Measurements from ENCODE around the gene SLCO1C1.

Gene SLCO1C1

DNA sequence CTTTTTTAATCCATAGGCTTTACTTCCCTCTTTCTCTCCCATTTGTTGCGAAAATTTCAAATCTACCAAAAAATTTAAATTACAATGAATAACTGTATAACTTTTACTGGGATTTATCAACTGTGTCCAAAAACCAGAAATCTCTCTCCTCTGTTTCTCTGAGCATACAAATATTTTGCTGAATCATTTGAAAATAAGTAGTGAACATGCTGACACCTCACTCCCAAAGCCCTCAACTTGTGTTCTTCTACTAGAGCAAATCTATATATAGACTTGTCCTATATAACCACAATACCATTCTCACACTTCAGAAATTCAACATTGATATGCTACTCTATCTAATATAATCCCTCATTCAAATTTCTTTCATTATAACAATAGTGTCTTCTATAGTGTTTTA, 53.1 kb downstream of the SLCO1C1 start:
- Histone ChIP-seq H3K9me3 (ENCODE audit: insufficient read depth, low read depth, low read length) (no peaks in the 10 kb centered on the region), H3K18ac (ENCODE audit: low read length) (no peak overlapping the region), H3K14ac (ENCODE audit: low read length) (no peak overlapping the region), H3K4me1 (ENCODE audit: control insufficient read depth in 1 of 2, insufficient read depth in 2 of 2, low read length in 2 of 2) (no peaks in the 10 kb centered on the region), H3K79me2 (ENCODE audit: control insufficient read depth, insufficient read depth, low read length, poor library complexity) (no peaks in the 10 kb centered on the region), H3K79me1 (ENCODE audit: low read length) (no peaks in the 10 kb centered on the region), H2AFZ (ENCODE audit: insufficient read depth, low read length, poor library complexity) (no peak overlapping the region), H2BK12ac (ENCODE audit: low read length) (no peak overlapping the region), H3K4me3 (ENCODE audit: low read depth, low read length) (no peak overlapping the region), H3K23ac (ENCODE audit: low read length) (no peak overlapping the region), H2BK5ac (ENCODE audit: low read depth, low read length, poor library complexity) (no peak overlapping the region), H2BK120ac (ENCODE audit: insufficient read depth, low read length, poor library complexity) (no peak overlapping the region), H3K9ac (ENCODE audit: low read length) (no peak overlapping the region), H4K8ac (ENCODE audit: low read depth, low read length) (no peak overlapping the region), H3K4ac (ENCODE audit: low read depth, low read length) (no peak overlapping the region), H4K12ac (ENCODE audit: low read depth, low read length) (no peak overlapping the region), H4K91ac (ENCODE audit: low read depth, low read length) (no peak overlapping the region), H3K36me3 (ENCODE audit: control insufficient read depth in 1 of 2, insufficient read depth in 2 of 2, low read length in 2 of 2) (no peaks in the 10 kb centered on the region), H3K27ac (ENCODE audit: low read depth, low read length) (no peak overlapping the region), H2AK5ac (ENCODE audit: low read length) (no peak overlapping the region), H3K4me2 (ENCODE audit: low read length) (no peak overlapping the region), H3K27me3 (ENCODE audit: insufficient read depth, low read length) (no peaks in the 10 kb centered on the region)
- no peak for DNase-seq
- no CpG with 5 or more reads among the region's 1 CpG for WGBS (ENCODE audit: extremely low coverage, insufficient coverage, insufficient read length)

DNA sequence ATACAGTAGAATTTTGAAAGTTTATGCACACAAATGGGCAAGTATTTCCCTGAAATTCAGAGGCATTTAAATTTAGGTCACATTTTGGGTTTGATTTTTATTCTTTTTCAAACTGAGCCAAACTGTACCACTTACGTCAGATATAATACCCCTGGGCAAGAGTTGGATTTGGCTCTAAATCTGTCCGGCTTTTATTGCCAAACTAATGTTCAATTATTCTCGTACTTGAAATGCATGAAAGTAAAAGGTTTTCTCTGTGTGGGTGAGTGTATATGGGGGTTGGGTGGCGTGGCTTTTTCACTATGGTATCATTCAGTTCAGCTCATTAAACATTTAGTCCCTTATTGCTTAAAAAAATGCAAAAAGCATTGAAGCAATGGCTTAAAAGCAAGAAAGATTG, 55.9 kb downstream of the SLCO1C1 start:
- Histone ChIP-seq H3K27ac (ENCODE audit: low read depth, low read length) (no peak overlapping the region), H3K27me3 (ENCODE audit: insufficient read depth, low read length) (no peaks in the 10 kb centered on the region), H3K79me1 (ENCODE audit: low read length) (no peaks in the 10 kb centered on the region), H2BK120ac (ENCODE audit: insufficient read depth, low read length, poor library complexity) (no peak overlapping the region), H3K18ac (ENCODE audit: low read length) (no peak overlapping the region), H4K91ac (ENCODE audit: low read depth, low read length) (no peak overlapping the region), H2BK12ac (ENCODE audit: low read length) (no peak overlapping the region), H3K4me2 (ENCODE audit: low read length) (no peak overlapping the region), H3K23ac (ENCODE audit: low read length) (no peak overlapping the region), H2BK5ac (ENCODE audit: low read depth, low read length, poor library complexity) (no peak overlapping the region), H3K36me3 (ENCODE audit: control insufficient read depth in 1 of 2, insufficient read depth in 2 of 2, low read length in 2 of 2) (no peaks in the 10 kb centered on the region), H3K4me3 (ENCODE audit: low read depth, low read length) (no peak overlapping the region), H3K79me2 (ENCODE audit: control insufficient read depth, insufficient read depth, low read length, poor library complexity) (no peaks in the 10 kb centered on the region), H3K4me1 (ENCODE audit: control insufficient read depth in 1 of 2, insufficient read depth in 2 of 2, low read length in 2 of 2) (no peaks in the 10 kb centered on the region), H3K9me3 (ENCODE audit: insufficient read depth, low read depth, low read length) (no peaks in the 10 kb centered on the region), H2AFZ (ENCODE audit: insufficient read depth, low read length, poor library complexity) (no peak overlapping the region), H2AK5ac (ENCODE audit: low read length) (no peak overlapping the region), H3K14ac (ENCODE audit: low read length) (no peak overlapping the region), H4K12ac (ENCODE audit: low read depth, low read length) (no peak overlapping the region), H3K9ac (ENCODE audit: low read length) (no peak overlapping the region), H4K8ac (ENCODE audit: low read depth, low read length) (no peak overlapping the region), H3K4ac (ENCODE audit: low read depth, low read length) (no peak overlapping the region)
- WGBS (ENCODE audit: extremely low coverage, insufficient coverage, insufficient read length), result no CpG with 5 or more reads among the region's 4 CpGs
- DNase-seq, result no peak

DNA sequence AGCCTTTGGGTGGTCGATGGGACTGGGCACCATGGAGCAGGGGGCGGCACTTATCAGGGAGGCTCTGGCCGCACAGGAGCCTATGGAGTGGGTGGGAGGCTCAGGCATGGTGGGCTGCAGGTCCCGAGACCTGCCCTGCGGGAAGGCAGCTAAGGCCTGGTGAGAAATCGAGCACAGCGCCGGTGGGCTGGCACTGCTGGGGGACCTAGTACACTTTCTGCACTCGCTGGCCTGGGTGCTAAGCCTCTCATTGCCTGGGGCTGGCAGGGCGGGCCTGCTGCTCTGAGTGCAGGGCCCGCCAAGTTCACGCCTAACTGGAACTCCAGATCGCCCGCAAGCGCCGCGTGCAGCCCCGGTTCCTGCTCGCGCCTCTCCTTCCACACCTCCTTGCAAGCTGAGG, 82.3 kb downstream of the SLCO1C1 start:
- Histone ChIP-seq H2BK5ac (ENCODE audit: low read depth, low read length, poor library complexity) (no peak overlapping the region), H3K4me3 (ENCODE audit: low read depth, low read length) (no peak overlapping the region), H3K79me1 (ENCODE audit: low read length) (no peaks in the 10 kb centered on the region), H3K9me3 (ENCODE audit: insufficient read depth, low read depth, low read length) (no peaks in the 10 kb centered on the region), H3K4me1 (ENCODE audit: control insufficient read depth in 1 of 2, insufficient read depth in 2 of 2, low read length in 2 of 2) (no peaks in the 10 kb centered on the region), H3K18ac (ENCODE audit: low read length) (no peak overlapping the region), H2AFZ (ENCODE audit: insufficient read depth, low read length, poor library complexity) (no peak overlapping the region), H3K4ac (ENCODE audit: low read depth, low read length) (no peak overlapping the region), H4K12ac (ENCODE audit: low read depth, low read length) (no peak overlapping the region), H3K4me2 (ENCODE audit: low read length) (no peak overlapping the region), H3K36me3 (ENCODE audit: control insufficient read depth in 1 of 2, insufficient read depth in 2 of 2, low read length in 2 of 2) (no peaks in the 10 kb centered on the region), H4K91ac (ENCODE audit: low read depth, low read length) (no peak overlapping the region), H3K14ac (ENCODE audit: low read length) (no peak overlapping the region), H3K79me2 (ENCODE audit: control insufficient read depth, insufficient read depth, low read length, poor library complexity) (no peaks in the 10 kb centered on the region), H4K8ac (ENCODE audit: low read depth, low read length) (no peak overlapping the region), H3K27me3 (ENCODE audit: insufficient read depth, low read length) (no peaks in the 10 kb centered on the region), H2BK12ac (ENCODE audit: low read length) (no peak overlapping the region), H3K27ac (ENCODE audit: low read depth, low read length) (no peak overlapping the region), H2BK120ac (ENCODE audit: insufficient read depth, low read length, poor library complexity) (no peak overlapping the region), H2AK5ac (ENCODE audit: low read length) (no peak overlapping the region), H3K9ac (ENCODE audit: low read length) (no peak overlapping the region), H3K23ac (ENCODE audit: low read length) (no peak overlapping the region)
- no peak for DNase-seq
- no CpG with 5 or more reads among the region's 20 CpGs for WGBS (ENCODE audit: extremely low coverage, insufficient coverage, insufficient read length)

DNA sequence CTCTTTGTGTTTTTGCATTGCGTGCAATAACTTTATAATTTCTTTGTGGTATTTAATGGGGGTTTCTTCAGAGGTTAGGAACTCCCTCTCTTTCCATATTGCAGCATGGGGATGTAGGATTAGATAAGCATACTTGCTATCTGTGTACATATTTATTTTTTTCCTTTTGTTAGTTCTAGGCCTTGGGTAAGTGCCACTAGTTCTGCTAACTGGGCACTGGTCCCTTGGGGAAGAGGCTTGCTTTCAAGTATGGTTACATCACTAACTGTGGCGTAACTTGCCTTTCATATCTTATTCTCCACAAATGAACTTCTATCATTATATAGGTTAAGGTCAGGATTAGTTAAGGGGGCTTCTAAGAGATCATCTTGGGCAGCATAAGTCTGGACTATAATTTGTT, 83.8 kb downstream of the SLCO1C1 start:
- H4K91ac ChIP-seq (ENCODE audit: low read depth, low read length), result no peak overlapping the region
- no peaks in the 10 kb centered on the region for H3K4me1 ChIP-seq (ENCODE audit: control insufficient read depth in 1 of 2, insufficient read depth in 2 of 2, low read length in 2 of 2)
- no peak overlapping the region for H3K4me2 ChIP-seq (ENCODE audit: low read length)
- H3K36me3 ChIP-seq (ENCODE audit: control insufficient read depth in 1 of 2, insufficient read depth in 2 of 2, low read length in 2 of 2), result no peaks in the 10 kb centered on the region
- no peak overlapping the region for H2BK5ac ChIP-seq (ENCODE audit: low read depth, low read length, poor library complexity)
- no peak for DNase-seq
- H3K4ac ChIP-seq (ENCODE audit: low read depth, low read length), result no peak overlapping the region
- no peaks in the 10 kb centered on the region for H3K79me1 ChIP-seq (ENCODE audit: low read length)
- H2BK120ac ChIP-seq (ENCODE audit: insufficient read depth, low read length, poor library complexity), result no peak overlapping the region
- no peak overlapping the region for H3K23ac ChIP-seq (ENCODE audit: low read length)
- WGBS (ENCODE audit: extremely low coverage, insufficient coverage, insufficient read length), result no CpG with 5 or more reads among the region's 2 CpGs
- H4K8ac ChIP-seq (ENCODE audit: low read depth, low read length), result no peak overlapping the region
- no peaks in the 10 kb centered on the region for H3K27me3 ChIP-seq (ENCODE audit: insufficient read depth, low read length)
- no peak overlapping the region for H2BK12ac ChIP-seq (ENCODE audit: low read length)
- H2AK5ac ChIP-seq (ENCODE audit: low read length), result no peak overlapping the region
- H3K14ac ChIP-seq (ENCODE audit: low read length), result no peak overlapping the region
- H3K18ac ChIP-seq (ENCODE audit: low read length), result no peak overlapping the region
- H3K4me3 ChIP-seq (ENCODE audit: low read depth, low read length), result no peak overlapping the region
- H3K27ac ChIP-seq (ENCODE audit: low read depth, low read length), result no peak overlapping the region
- no peaks in the 10 kb centered on the region for H3K79me2 ChIP-seq (ENCODE audit: control insufficient read depth, insufficient read depth, low read length, poor library complexity)
- no peak overlapping the region for H3K9ac ChIP-seq (ENCODE audit: low read length)
- H2AFZ ChIP-seq (ENCODE audit: insufficient read depth, low read length, poor library complexity), result no peak overlapping the region
- H3K9me3 ChIP-seq (ENCODE audit: insufficient read depth, low read depth, low read length), result peaks cover 4% of the 10 kb centered on the region
- H4K12ac ChIP-seq (ENCODE audit: low read depth, low read length), result no peak overlapping the region
